Suppressor macrophage treated with lipopolysaccharide for 4 hours (primary cell): ENCODE data around the gene TMEM30B.

Experiments used
- DNase-seq: peaks from one replicate; pipeline ENCODE4 v3.0.0-alpha.2; 2020

The TMEM30B gene

DNA sequence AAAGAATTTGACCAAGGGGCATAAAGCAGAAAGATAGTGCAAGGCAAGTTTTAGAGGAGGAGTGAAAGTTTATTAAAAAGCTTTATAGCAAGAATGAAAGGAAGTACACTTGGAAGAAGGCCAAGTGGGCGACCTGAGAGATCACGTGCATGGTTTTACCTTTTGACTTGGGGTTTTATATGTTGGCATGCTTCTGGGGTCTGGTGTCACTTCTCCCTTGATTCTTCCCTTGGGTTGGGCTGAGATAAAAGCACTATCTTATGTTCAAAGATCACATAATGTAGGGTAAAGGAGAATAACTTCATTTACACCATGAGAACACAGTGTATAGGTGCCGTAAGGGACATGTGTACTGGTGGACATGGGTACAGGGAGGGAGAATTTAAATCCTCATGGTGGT, 17.7 kb upstream of the TMEM30B start:
- DNase-seq = no peak

DNA sequence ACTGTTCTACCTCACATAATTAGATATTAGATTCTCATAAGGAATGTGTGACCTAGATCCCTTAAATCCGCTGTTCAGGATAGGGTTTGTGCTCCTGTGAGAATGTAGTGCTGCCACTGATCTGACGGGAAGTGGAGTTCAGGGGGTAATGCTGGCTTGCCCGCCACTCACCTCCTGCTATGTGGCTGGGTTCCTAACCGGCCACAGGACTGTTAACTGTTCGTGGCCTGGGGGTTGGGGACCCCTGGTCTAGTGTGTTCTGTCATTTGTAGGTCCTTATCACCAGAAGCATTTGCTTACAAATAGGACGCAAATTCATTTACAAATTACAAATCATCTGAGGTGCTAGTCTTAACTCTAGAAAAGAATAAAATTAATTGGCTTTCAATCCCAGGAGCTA, 16.4 kb upstream of the TMEM30B start:
- DNase-seq = no peak

DNA sequence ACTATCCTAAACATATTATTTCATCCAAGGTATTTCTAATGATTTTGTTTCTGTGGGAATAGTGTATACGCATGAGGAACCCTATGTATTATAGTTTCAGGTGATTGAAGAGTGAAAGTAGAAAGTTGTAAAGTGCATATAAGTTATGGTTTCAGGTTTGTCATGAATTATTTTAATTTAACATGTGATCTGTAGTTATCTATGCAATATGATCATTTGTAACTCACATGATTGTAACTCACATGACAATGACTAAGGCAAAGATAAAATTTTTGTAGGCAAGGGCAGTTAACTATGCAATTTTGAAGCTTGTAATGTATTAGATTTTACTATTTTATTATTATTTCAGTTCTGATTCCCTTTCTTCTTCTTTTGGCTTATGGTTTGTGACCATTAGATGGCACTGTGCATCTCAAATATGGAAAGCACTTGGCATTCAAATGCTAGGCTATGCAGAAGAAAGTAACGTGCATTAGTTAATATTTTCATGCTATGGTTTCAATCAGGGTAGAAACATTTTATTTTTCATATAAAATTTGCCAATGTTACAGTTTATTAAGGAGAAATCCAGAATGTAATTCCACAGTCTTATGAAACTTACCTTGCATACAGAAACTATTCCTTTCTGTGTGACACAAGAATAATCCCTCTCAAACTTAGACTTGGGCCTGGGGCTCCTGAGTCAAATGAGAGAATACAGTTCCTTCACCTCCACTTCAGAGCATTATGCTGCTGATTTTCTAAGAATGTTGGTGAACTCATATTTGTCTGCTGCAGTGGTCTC, 15.8 kb upstream of the TMEM30B start:
- peak; percentile 65 for DNase-seq

DNA sequence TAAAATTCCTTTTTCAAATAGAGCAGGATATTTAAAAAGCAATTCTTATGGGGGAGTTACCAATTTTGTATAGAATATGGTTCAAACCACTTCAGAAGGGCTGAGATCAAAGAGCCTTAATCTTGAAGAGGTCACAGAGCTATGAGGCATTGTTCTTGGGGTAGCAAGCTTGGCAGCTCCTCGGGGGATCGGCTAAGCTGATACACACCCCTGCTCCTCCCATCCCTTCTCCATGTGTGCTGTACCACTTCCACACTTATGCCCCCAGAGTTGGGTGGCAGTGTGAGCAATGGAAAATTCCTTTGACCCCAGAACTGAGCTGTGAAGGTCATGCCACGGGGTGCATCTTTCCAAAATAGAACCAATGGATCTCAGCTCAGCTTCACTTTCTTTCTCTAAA, 15.0 kb upstream of the TMEM30B start:
- no peak for DNase-seq

DNA sequence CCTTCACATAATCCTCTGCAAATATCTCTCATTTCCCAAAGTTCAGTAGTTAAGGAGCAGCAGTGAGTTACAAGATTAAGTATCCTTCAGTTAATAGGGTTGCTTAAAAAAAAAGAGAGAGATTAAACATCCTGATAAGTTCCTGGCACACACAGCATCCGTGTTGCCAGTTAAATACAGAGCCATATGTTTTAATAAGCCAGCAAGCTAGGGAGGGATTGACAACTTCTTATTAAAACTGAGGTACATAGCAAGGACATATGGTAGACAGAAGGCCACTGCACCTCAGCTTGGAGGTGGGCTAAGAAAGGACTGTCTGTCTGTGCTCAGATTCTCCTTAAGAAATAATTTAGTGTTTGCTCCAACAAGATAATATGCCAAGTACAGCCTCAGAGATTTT, 9.6 kb upstream of the TMEM30B start:
- DNase-seq = no peak

DNA sequence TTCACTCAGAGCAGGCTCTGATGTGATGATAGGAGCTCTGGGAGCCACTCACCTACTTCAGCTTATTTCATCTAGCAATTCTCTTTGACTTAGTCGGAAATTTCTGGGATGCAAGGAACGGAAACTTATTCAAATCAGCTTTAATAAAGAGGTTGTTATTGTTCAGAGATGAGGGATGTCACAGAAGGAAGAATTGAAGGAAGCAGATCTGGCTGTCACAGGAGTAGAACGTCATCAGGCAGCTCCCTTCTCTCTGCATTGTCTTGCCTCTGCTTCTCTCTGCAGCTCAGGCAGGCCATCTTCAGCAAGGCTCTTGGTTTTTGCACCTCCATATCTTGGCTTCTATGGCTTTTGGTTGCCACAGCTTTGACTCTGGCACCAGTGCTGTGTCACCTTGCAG, 7.6 kb upstream of the TMEM30B start:
- DNase-seq = no peak

DNA sequence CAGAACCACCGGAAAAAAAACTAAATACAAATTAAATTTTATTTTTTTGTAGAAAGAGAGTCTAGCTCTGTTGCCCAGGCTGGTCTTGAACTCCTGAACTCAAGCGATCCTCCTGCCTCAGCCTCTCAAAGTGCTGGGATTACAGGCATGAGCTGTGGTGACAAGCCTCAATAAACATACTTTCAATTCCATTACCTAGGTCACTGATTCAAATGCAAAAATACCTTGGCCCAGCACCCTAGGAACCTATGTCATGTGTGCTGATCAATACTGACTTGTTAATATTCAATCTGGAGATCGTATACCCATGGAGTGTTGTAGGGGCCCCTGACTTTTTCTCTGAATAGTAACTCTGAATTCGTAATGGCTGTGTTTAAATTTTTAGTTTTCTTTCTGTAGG, 7.1 kb upstream of the TMEM30B start:
- no peak for DNase-seq

DNA sequence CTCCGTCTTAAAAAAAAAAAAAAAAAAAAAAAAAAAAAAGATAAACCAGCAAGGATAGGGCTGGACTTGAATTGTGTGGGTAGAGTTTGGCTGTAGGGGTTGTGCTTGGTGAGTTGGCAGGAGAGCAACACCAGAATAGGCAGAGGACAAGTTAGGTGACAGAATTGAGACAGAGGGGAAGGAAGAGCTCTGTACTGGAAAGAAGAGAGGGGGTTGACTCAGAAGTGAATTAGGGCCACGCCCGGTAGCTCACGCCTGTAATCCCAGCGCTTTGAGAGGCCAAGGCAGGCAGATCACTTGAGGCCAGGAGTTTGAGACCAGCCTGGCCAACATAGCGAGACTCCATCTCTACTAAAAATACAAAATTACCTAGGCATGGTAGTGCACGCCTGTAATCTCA, 6.1 kb upstream of the TMEM30B start:
- no peak for DNase-seq

DNA sequence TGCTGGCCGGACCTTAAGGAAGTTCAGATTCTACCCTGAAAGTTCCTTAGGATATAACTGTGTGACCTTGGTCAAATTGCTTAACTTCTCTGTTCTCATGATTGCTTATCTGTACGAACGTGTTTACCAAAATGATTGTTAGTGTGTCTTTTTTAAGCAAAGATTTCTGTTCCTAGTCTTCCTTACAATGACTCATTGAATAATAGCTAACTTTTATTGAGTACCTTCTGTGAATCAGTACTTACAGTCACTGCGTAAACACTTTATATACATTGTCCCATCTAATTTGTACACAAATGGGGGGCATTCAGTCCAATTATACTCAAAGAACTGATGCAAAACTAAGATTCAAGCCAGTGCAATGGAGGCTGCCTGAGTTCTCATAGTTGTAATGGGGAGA, 4.2 kb upstream of the TMEM30B start:
- DNase-seq = no peak

DNA sequence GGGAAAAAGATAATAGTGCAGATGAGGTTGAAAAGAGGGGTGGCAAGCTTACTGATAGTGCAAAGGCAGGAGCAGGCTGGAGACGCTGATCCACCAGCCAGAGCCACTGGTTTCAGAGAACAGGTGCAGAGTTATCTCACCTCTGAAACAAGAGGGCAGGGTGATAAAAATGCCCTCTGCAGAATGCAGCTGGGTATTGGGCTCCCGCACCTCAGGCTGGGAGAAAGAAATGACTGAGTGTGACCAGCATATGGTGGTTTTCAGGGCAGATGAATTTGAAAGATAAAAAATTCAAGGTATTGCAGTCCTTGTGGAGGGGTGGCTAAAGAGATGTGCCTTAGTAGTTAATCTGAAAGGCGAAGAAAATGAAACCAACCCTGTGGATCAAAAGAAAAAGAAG, 2.9 kb upstream of the TMEM30B start:
- DNase-seq = no peak

DNA sequence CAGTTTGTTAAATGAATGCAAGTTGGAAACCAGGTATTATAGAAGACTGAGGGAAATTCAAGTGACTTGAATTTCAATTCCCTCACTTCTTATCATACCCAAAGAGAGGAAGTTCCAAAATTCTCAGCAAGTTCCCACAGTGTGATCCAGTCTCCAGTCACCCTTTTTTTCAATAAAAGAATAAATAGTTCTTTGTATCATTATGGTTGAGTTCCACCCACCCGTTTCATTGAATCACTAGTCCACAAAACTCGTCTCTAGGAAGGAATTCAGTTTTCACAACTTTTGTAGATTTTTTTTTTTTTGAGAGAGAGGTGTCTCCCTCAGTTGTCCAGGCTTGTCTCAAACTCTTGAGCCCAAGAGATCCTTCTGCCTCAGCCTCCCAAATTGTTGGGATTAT, 1.6 kb upstream of the TMEM30B start:
- DNase-seq = no peak

DNA sequence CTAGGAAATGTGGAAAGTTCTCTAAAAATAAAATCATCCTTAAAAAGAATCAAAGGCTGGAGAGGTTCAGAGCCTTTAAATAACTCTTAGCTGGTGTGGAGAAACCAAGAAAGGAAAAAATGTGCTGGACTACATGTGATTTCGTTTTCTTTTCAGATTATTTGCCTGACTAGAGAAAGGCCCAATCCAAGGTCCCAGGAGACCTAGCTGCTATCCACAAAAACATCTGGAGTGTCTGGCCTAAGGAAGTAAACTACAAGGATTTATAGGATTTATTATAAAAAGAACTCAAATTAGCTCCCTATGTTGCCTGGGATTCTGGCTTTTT, 774 bp upstream of the TMEM30B start:
- DNase-seq = no peak

DNA sequence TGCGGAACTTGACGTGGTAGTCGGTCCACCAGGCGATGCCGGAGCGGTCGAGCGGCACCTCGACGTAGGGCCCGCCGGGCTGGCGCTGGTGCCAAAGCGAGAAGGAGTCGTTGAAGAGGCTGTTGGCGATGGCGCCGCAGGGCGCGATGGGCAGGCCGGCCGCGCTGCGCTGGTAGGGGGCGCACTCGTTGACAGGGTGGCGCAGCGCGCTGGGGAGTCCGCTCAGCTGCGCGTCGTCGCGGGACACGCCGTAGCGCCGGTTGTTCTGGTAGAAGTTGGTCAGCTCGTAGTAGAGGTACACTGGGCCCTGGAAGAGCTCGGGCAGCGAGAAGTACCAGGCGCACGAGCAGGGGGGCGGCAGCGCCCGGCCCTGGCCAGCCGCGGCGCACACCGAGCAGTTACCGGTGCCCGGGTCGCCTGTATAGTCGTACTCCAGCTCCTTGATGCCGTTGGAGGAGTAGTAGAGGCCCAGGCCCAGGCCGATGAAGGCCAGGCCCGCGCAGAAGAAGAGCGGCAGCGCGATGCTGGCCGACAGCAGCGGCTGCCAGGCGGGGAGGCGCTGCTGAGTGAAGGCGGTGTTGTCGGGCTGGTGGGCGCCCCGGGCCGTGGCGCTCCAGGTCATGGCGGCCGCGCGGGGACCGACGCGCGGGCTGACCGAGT, 482 bp downstream of the TMEM30B start:
- peak; percentile 65 for DNase-seq

DNA sequence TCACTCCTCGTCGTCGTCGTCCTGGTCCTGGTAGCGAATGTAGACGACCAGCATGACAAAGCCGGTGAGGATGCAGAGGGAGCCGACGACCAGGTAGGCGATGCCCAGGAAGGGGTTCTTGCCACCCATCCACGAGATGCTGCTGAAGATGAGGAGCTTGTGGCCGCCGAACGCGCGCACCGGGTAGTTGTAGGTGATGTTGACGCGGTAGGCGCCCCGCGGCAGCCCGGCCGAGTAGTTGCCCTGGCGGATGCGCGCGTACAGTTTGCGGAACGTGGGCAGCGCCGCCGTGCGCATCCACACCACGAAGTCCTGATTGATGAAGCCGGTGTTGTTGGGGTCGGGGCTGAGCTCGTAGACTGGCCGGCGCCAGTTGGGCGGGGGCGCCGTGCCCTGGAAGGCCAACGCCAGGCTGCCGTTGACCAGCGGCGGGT, 1.0 kb downstream of the TMEM30B start:
- no peak for DNase-seq

DNA sequence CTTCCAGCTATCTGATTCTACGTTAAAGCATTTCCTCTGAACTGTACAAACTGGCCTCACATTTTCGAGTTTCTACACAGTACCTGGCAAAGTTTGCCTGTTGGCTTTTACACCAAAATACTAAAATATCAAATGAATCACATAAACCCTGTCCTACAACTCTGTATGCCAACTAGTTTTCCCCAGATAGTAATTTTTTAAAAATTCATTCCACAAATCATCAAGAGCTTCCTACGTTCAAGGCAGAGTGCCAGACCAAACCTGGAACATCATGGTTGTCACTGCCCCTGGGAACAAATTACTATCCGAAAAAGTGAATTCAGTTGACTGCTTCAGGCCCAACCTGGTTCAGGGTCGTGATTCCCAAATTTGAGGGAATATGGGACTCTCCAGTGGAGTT, 2.1 kb downstream of the TMEM30B start:
- DNase-seq = no peak

DNA sequence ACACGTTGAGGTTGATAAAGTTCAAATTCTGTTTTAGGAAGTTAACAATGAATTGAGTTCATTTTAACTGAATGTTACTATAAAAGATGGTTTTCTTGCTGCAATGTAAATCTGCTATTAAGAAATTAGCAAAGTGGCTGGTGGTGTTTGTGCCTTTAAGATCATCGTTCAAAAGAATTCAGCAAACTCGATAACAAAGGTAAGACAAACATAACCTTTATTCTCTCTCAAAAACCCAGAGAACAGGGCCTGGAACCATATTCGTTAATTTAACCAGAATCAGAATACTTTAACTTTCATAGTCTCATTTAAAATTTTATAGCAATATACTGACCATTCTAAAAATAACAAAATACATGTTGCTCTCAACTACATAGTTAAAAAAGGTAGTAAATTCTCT, 3.4 kb downstream of the TMEM30B start:
- no peak for DNase-seq

DNA sequence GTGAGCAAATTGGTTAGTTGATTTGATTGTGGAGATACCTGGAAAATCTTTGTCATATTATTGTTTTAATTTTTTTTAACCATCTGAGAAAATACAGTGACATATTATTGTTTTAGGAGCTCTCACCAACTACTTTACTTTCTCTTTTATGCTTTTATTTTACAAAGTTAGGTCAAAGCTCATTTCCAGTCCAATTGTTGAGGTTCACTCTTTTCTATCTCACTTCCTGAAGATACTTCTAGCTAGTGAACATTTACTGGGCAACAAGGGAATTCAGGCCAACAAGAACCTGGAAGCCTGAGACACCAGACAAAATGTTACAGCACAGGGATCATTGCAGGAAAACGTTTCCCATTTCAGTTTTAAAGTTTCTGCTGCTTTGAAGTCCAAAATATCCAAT, 3.9 kb downstream of the TMEM30B start:
- DNase-seq = no peak

DNA sequence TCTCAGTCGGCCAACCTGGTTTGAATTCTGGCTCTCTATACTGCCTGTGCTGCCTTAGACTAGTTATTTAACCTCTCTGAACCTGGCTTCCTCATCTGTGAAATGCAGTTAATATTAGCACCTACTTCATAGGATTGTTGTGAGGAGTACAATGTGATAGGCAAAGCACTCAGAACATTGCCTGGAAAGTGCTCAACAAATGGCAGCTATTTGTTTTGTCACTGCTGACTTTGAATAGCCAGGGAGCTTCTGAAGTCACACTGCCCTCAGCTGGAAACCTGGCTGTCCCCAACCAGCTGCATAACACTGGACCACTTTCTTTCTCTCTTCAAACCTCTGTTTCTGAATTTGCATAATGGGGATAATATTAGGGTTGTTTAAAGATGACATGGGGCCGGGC, 9.6 kb downstream of the TMEM30B start:
- DNase-seq = no peak

DNA sequence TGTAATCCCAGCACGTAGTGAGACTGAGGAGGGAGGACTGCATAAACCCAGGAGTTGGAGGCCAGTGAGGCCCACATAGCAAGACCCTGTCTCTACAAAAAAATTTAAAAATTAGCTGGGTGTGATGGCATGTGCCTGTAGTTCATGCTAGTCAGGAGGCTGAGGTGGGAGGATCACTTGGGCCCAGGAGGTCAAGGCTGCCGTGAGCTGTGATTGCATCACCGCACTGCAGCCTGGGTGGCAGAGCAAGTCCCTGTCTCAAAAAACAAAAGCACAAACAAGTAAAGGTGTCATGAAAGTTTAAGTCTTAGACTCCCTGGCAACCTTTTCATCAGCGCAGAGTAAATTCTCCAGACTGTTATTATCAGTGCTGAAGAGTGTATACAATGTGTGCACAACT, 10.4 kb downstream of the TMEM30B start:
- no peak for DNase-seq

DNA sequence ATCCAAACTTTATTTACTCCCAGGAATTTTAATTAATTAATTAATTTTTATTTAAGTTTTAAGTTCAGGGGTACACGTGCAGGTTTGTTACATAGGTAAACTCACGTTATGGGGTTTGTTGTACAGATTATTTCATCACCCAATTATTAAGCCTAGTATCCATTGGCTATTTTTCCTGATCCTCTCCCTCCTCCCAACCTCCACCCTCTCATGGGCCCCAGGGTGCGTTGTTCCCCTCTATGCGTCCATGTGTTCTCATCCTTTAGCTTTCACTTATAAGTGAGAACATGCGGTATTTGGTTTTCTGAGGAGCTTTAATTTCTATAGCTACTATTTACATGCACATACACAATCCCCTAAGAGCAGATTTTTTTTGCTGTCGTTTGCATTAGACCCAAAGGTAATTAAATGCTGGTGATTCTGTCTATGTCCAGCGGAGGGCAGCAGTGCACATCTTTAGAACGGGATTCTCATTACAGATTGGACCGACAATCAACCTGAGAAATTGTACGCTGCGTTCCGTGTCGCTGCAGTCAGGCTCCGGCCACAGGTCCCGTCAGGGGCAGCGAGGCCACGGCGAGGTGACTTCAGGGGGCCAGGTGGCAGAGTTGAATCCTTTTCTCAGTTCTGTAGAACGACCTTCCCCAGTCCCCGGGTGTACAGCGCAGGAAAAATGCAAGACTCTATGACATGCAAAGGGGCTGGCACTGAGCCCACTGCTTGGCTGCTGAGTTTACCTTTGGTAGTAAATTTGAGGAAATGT, 11.6 kb downstream of the TMEM30B start:
- DNase-seq = peak; percentile 81

DNA sequence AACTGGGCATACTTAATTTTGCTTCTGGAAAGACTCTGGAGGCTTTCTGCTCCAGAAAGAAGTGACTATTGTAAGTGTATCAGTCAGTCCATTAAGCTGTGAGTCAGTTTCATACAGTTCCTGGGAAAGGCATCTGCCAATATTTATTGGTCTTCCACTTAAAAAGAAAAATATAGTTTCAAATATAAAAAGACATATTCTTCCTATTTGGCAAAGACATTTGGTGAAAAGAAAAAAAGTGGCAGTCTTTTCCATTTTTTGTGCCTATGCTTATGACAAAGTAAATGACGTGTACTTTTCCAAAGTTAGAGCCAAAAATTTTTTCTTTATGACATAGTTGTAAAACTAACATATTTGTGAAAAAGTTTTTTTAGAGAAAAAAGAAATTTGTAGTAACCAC, 12.3 kb downstream of the TMEM30B start:
- DNase-seq = no peak

DNA sequence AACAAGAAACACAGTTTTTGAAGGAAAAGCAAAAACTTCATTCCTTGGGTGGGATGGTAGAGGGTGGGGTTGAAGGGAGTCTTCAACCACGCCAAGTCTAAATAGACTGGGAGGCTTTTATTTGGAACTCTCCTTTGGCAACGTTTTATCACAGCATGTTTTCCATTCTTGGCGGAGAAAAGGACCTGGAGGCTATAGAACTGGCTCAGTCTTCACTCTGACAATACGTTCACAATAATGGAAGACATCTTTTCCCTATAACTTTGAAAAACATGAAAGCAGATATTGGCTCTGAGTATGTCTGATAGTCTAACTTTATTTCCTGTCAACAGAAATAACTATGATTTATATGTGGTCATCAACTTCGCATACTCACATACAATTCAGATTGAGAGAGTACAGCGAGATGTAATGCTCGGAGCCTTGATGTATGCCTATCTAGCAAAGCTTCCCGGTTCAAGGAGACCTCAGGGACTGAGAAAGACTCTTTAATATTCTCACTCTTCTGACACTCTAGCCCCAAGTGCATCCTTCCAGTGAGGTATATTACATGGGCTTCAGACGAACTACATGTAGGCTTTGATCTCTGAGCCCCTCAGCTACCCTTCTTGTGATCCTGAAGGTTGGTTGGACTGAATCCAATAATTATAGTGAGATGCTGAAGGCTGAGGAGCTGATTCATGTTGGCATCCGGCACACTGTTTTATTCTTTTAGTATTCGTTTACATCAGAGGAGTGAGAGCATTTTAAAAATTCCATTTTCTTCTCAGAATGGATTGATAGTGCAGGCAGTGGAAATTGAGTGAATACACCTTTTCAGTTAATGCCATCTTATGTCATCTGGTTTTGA, 14.0 kb downstream of the TMEM30B start:
- no peak for DNase-seq

DNA sequence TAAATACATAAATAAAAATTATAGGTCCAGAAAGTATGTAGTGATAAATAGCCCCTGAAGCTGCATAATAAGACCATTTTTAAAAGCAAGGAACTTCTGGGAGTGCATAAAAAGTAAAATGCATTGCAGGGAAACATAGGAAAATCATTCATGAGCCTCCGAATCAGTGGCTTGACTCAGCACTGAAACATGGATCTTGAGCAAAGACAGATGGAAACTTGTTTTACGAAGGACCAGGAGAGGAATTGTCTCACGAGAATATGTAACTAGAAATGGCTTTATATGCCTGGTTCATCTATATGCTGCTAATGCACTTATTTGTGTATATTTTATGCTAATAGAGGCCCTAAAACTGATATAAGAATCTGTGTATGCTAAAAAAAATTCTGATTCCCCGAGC, 14.7 kb downstream of the TMEM30B start:
- no peak for DNase-seq
